OCI-LY3 (cell line): Measurements from ENCODE around the gene TGFBRAP1.

Experiments
- H2AFZ ChIP-seq: fragments of 200-600, 300-600 bp; shearing (Covaris generic); 2 replicates; pipeline ENCODE4 v1.6.0; 2014; ENCODE audit warnings: antibody characterized with exemption, low read depth, low read length
- H3K27ac ChIP-seq: fragments of 200-600, 300-600 bp; sonication (generic); 2 replicates; pipeline ENCODE4 v1.5.1; 2014; ENCODE audit warnings: mild to moderate bottlenecking, low read length, moderate library complexity, mixed read lengths
- H3K27me3 ChIP-seq: fragments of 200-600, 300-600 bp; sonication (generic); 2 replicates; pipeline ENCODE4 v1.6.1; 2014; ENCODE audit warnings: low read depth, low read length, mixed read lengths
- H3K36me3 ChIP-seq: fragments of 200-600, 300-600 bp; sonication (generic); replicated peaks from 2 replicates; pipeline ENCODE3; 2014; ENCODE audit warnings: low read depth, low read length, mixed read lengths
- H3K4me1 ChIP-seq: fragments of 300-600, 200-600 bp; sonication (generic); 2 replicates; pipeline ENCODE4 v1.6.1; 2014; ENCODE audit warnings: low read length, mixed read lengths
- H3K4me2 ChIP-seq: fragments of 200-600, 300-600 bp; sonication (generic); 2 replicates; pipeline ENCODE4 v1.6.1; 2014; ENCODE audit warnings: low read length, mixed read lengths
- H3K4me3 ChIP-seq: fragments of 300-600, 200-600 bp; sonication (generic); 2 replicates; pipeline ENCODE4 v1.5.1; 2014; ENCODE audit warnings: antibody characterized with exemption, mild to moderate bottlenecking, low read length, moderate library complexity
- H3K79me2 ChIP-seq: fragments of 300-600, 200-600 bp; shearing (Covaris generic); 2 replicates; pipeline ENCODE4 v1.6.1; 2014; ENCODE audit warnings: mild to moderate bottlenecking, low read length, mixed read lengths
- H3K9ac ChIP-seq: fragments of 300-600, 200-600 bp; shearing (Covaris generic); 2 replicates; pipeline ENCODE4 v1.6.0; 2014; ENCODE audit warnings: mild to moderate bottlenecking, low read length, moderate library complexity
- H3K9me3 ChIP-seq: fragments of 200-600, 300-600 bp; shearing (Covaris generic); 2 replicates; pipeline ENCODE4 v1.6.1; 2014; ENCODE audit warnings: low read length, mixed read lengths; ENCODE audit not compliant: insufficient read depth
- H4K20me1 ChIP-seq: fragments of 200-600, 300-600 bp; sonication (generic); 2 replicates; pipeline ENCODE4 v1.6.1; 2016; ENCODE audit warnings: low read length, mixed read lengths; ENCODE audit not compliant: insufficient read depth
- EZH2phosphoT487 ChIP-seq: fragments of 200-600 bp; shearing (Covaris generic); IDR thresholded peaks from 2 replicates; pipeline ENCODE4 v1.6.1; 2018; ENCODE audit warnings: antibody characterized with exemption, mixed run types, low read depth
- TF ChIP-seq, protein P1 (sequence below): fragments of 200-600, 300-600 bp; sonication (generic); IDR thresholded peaks from 2 replicates; pipeline ENCODE4 v1.5.1; 2014; ENCODE audit warnings: antibody characterized with exemption, low read length, low read depth

Gene TGFBRAP1, protein sequence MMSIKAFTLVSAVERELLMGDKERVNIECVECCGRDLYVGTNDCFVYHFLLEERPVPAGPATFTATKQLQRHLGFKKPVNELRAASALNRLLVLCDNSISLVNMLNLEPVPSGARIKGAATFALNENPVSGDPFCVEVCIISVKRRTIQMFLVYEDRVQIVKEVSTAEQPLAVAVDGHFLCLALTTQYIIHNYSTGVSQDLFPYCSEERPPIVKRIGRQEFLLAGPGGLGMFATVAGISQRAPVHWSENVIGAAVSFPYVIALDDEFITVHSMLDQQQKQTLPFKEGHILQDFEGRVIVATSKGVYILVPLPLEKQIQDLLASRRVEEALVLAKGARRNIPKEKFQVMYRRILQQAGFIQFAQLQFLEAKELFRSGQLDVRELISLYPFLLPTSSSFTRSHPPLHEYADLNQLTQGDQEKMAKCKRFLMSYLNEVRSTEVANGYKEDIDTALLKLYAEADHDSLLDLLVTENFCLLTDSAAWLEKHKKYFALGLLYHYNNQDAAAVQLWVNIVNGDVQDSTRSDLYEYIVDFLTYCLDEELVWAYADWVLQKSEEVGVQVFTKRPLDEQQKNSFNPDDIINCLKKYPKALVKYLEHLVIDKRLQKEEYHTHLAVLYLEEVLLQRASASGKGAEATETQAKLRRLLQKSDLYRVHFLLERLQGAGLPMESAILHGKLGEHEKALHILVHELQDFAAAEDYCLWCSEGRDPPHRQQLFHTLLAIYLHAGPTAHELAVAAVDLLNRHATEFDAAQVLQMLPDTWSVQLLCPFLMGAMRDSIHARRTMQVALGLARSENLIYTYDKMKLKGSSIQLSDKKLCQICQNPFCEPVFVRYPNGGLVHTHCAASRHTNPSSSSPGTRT

DNA sequence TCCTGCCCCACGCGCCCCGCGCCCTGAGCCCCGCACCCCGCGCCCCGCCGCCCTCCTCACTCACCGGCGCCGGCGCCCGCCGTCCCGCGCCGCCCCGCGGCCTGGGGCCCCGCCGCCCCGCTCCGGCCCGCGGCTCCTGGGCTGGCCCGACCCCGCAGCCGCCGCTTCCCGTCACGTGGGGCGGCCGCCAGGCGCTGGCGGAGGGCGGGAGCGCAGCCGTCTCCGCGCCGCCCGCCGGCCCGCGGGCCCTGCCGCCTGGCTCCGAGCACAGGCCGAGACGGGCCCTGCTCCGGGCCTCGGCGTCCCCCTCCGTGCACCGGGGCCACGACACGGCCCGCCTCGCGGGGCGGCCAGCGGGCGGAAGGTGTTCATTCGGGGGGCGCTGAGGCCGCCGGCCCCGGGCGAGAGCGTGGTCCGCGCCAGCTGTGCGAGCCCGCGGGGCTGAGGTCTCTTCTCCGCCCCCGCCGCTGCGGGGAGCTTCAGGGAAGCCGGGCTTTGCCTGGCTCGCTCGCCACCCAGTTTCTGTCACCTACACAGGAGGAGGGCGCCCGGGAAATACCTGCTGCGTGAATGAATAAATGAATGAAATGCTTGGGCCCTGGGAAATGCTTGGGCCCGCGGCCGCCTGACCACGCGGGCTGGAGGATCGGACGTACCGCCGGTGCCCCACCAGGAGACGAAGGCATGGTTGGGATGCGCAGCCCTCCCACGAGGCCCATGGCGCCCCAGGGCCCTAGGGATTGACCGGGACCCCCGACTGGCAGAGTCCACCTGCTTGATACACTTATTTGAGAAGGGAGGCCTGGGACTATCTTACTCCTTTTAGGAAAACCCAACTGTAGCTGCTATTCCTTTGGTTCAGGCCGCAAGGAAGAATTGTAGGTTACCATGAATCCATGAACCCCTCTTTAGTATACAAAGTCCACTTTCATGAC lies at the start of gene TGFBRAP1:
TGFBRAP1 (minus strand) TSS at position 175 of the 935 bp plus-strand sequence. CDS start 21,434 bp downstream, outside the sequence.
- Histone ChIP-seq H3K4me1 (peaks cover 21% of the 10 kb centered on the region), H3K79me2 (peaks cover 60% of the 10 kb centered on the region)

DNA sequence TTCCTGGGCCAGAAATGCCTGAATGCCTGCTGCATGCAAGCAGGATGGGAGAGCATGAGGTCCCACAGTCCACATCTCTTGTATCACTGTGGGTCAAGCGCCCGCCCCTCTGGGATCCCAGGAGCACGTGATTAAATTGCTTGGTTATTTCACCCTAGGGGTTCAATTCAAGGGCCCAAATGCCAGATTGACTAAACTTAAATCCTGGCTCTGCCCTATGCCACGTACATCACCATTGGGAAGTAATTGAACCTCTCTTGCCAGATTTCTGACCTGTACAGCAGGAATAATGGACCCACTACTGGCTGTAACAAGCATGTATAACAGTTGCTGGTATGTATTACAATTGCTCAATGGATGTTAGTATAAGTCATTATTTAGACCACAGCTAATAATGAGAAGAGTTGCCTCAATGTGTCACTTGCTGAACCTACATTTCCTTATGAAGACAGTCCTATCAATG lies 49.4 kb upstream of the TGFBRAP1 start:
- Histone ChIP-seq H3K27ac (no peak overlapping the region), H4K20me1 (no peaks in the 10 kb centered on the region), H3K27me3 (peaks cover 5% of the 10 kb centered on the region; the same call in 1 of the 2 replicates), H3K9me3 (no peaks in the 10 kb centered on the region), H3K9ac (no peak overlapping the region), H2AFZ (no peak overlapping the region), H3K4me1 (peaks cover 8% of the 10 kb centered on the region), H3K79me2 (no peaks in the 10 kb centered on the region), H3K36me3 (no peaks in the 10 kb centered on the region), H3K4me3 (no peak overlapping the region), H3K4me2 (no peak overlapping the region)
- TF ChIP-seq, protein P1, sequence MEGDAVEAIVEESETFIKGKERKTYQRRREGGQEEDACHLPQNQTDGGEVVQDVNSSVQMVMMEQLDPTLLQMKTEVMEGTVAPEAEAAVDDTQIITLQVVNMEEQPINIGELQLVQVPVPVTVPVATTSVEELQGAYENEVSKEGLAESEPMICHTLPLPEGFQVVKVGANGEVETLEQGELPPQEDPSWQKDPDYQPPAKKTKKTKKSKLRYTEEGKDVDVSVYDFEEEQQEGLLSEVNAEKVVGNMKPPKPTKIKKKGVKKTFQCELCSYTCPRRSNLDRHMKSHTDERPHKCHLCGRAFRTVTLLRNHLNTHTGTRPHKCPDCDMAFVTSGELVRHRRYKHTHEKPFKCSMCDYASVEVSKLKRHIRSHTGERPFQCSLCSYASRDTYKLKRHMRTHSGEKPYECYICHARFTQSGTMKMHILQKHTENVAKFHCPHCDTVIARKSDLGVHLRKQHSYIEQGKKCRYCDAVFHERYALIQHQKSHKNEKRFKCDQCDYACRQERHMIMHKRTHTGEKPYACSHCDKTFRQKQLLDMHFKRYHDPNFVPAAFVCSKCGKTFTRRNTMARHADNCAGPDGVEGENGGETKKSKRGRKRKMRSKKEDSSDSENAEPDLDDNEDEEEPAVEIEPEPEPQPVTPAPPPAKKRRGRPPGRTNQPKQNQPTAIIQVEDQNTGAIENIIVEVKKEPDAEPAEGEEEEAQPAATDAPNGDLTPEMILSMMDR = no peak
- TF ChIP-seq EZH2phosphoT487 = no peak

More for the DNA sequence above, at the start of gene TGFBRAP1:
- peak within 1 kb of the TSS; percentile 87 for H3K9ac ChIP-seq
- peaks cover 11% of the 10 kb centered on the region for H3K36me3 ChIP-seq
- peak within 1 kb of the TSS; percentile 95 for H3K4me2 ChIP-seq
- H4K20me1 ChIP-seq = peaks cover 6% of the 10 kb centered on the region; the same call in 1 of the 2 replicates
- H2AFZ ChIP-seq = peak within 1 kb of the TSS; percentile 34; the same call in 1 of the 2 replicates
- TF ChIP-seq EZH2phosphoT487 = no peak
- TF ChIP-seq, protein P1 = no peak; the same call in 1 of the 2 replicates
- H3K9me3 ChIP-seq = no peaks in the 10 kb centered on the region
- H3K4me3 ChIP-seq = peak within 1 kb of the TSS; percentile 93
- H3K27me3 ChIP-seq = no peaks in the 10 kb centered on the region
- H3K27ac ChIP-seq = peak within 1 kb of the TSS; percentile 56

DNA sequence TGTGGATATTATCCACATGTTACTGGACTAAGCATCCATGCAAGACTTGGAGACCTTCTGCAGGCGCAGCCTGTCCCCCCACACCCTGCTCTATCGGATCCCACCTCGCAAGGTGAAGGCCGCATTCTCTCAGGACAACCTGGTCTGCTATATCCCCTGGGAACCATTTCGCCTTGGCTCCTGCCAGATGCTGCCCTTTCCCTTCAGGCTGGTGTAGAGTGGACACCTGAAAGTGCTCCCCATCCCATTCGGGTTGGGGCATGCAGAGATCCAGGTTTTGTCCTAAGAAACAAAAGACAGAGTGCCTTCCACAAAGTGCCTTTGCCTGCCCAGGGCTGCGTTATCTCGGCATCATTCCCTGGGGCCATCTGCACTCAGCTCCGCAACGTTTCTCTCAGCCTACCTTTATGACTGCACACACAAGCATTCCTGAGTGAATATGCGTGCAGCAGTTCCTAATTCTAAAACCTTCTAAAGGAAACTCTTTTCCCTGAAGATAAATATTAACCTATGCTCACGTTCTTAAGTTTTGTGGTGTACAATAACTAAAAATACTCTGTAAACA lies 48.8 kb upstream of the TGFBRAP1 start:
- H3K36me3 ChIP-seq = no peaks in the 10 kb centered on the region
- no peaks in the 10 kb centered on the region for H4K20me1 ChIP-seq
- no peaks in the 10 kb centered on the region for H3K79me2 ChIP-seq
- H3K27me3 ChIP-seq = peaks cover 5% of the 10 kb centered on the region; the same call in 1 of the 2 replicates
- H2AFZ ChIP-seq = no peak overlapping the region
- H3K9me3 ChIP-seq = no peaks in the 10 kb centered on the region
- no peak overlapping the region for H3K9ac ChIP-seq
- H3K27ac ChIP-seq = no peak overlapping the region
- no peak overlapping the region for H3K4me2 ChIP-seq
- TF ChIP-seq, protein P1 = no peak
- TF ChIP-seq EZH2phosphoT487 = no peak
- H3K4me1 ChIP-seq = peaks cover 8% of the 10 kb centered on the region
- H3K4me3 ChIP-seq = no peak overlapping the region
